GM19372 (cell line): ENCODE data around the gene RAD51B.

Experiments used
- ATAC-seq: cut with Tn5 transposase; IDR thresholded peaks from one replicate; pipeline ENCODE4 v1.9.1; 2021; ENCODE audit warnings: mild to moderate bottlenecking, low read depth, moderate library complexity; ENCODE audit not compliant: unreplicated experiment

RAD51B gene

GRCh38 chr14:68509188-68509983, 689.8 kb downstream of the RAD51B start:
- no peak for ATAC-seq

GRCh38 chr14:68510201-68511128, 690.9 kb downstream of the RAD51B start:
- ATAC-seq = no peak

GRCh38 chr14:68511129-68512047, 691.8 kb downstream of the RAD51B start:
- no peak for ATAC-seq

- ATAC-seq = no peak
Measured at GRCh38 chr14:68512088-68512487, 692.5 kb downstream of the RAD51B start.

GRCh38 chr14:68513137-68513536, 693.6 kb downstream of the RAD51B start:
- ATAC-seq = no peak

GRCh38 chr14:68513838-68514607, 694.4 kb downstream of the RAD51B start:
- peak; percentile 68 for ATAC-seq

- no peak for ATAC-seq
Measured at GRCh38 chr14:68514608-68515194, 695.1 kb downstream of the RAD51B start.

GRCh38 chr14:68516342-68516741, 696.8 kb downstream of the RAD51B start:
- ATAC-seq = no peak

- no peak for ATAC-seq
Measured at GRCh38 chr14:68518166-68518565, 698.6 kb downstream of the RAD51B start.

- ATAC-seq = no peak
Measured at GRCh38 chr14:68518761-68519670, 699.4 kb downstream of the RAD51B start.

- ATAC-seq = no peak
Measured at GRCh38 chr14:68519671-68520187, 700.1 kb downstream of the RAD51B start.

GRCh38 chr14:68520637-68521556, 701.3 kb downstream of the RAD51B start:
- ATAC-seq = no peak

GRCh38 chr14:68521557-68521901, 702.0 kb downstream of the RAD51B start:
- ATAC-seq = no peak

- ATAC-seq = no peak
Measured at GRCh38 chr14:68521961-68522509, 702.5 kb downstream of the RAD51B start.

GRCh38 chr14:68522510-68523325, 703.1 kb downstream of the RAD51B start:
- ATAC-seq = no peak

- ATAC-seq = no peak
Measured at GRCh38 chr14:68523326-68523610, 703.7 kb downstream of the RAD51B start.
